HepG2 (cell line): Measurements from ENCODE around the gene INSR. TPM values are rescaled to one million over a fixed set of nuclear protein-coding genes. Genes with fewer than 3 reads are reported as not detected.

Experiments
- ATAC-seq: fragments of 200-7000 bp; cut with Tn5 transposase; 3 replicates; pipeline ENCODE4 v1.9.1; 2020; ENCODE audit warnings: mild to moderate bottlenecking, moderate library complexity
- BruUV-seq: library from RNA; stranded (reverse); fragments of 400-500 nt; replicated peaks from 2 replicates; lab custom pipeline; 2021; lab: Mats Ljungman, UMichigan
- CTCF ChIA-PET: fragments of 300-600 bp; formaldehyde crosslinking; extraction: SDS; loops from one replicate; lab custom pipeline; 2021; ENCODE audit warnings: low total read pairs, inconsistent platforms, low intra/inter-chr PET ratio; lab: Yijun Ruan, JAX
- POLR2A ChIA-PET: fragments of 350-600 bp; sonication (Branson Sonifier 250); formaldehyde crosslinking; loops from one replicate; lab custom pipeline; 2020; ENCODE audit warnings: antibody characterized with exemption, inconsistent platforms; lab: Yijun Ruan, JAX
- DNase-seq: peaks from one replicate; pipeline ENCODE4 v3.0.0-alpha.2; 2015; ENCODE audit warnings: low spot score
- FAIRE-seq: peaks from 3 replicates; lab custom pipeline; 2011; peaks lifted over from hg19 to GRCh38; lab: Jason Lieb, UNC
- H2AFZ ChIP-seq: one replicate; pipeline ENCODE4 v1.6.1; 2011; ENCODE audit warnings: low read length, inconsistent platforms
- H3K27ac ChIP-seq: fragments of 300-600 bp; 3 replicates; pipeline ENCODE4 v1.8.0; 2011; ENCODE audit warnings: mixed run types, mild to moderate bottlenecking, mixed read lengths, low read length, inconsistent platforms; ENCODE audit not compliant: insufficient read depth; ENCODE audit errors: extremely low read length
- H3K27me3 ChIP-seq, 2 experiments: fragments of 200-600 bp in 1 of 2; 2 replicates in 1 of 2; 3 replicates in 1 of 2; pipeline versions ENCODE4 v1.6.0 to v1.8.0; 2011; ENCODE audit warnings: low read length in 2 of 2, mild to moderate bottlenecking in 2 of 2, moderate library complexity in 2 of 2, inconsistent platforms in 1 of 2; ENCODE audit not compliant: insufficient read depth in 2 of 2, control insufficient read depth in 1 of 2
- H3K36me3 ChIP-seq, 2 experiments: fragments of 200-600 bp in 1 of 2; replicated peaks in 1 of 2; 2 replicates in 1 of 2; 3 replicates in 1 of 2; pipeline versions ENCODE4 v1.5.1 to v1.8.0; 2011; ENCODE audit warnings: low read length in 2 of 2, inconsistent platforms in 1 of 2; ENCODE audit not compliant: insufficient read depth in 2 of 2, control insufficient read depth in 1 of 2
- H3K4me1 ChIP-seq: 2 replicates; pipeline ENCODE4 v1.5.1; 2012; ENCODE audit warnings: low read length, inconsistent platforms; ENCODE audit not compliant: insufficient read depth
- H3K4me2 ChIP-seq: 2 replicates; pipeline ENCODE4 v1.6.0; 2011; ENCODE audit warnings: low read depth, low read length, inconsistent platforms
- H3K4me3 ChIP-seq, 3 experiments: fragments of 200-600 bp in 1 of 3; sonication (generic), shearing (Covaris generic) in 1 of 3; replicated peaks in 1 of 3; 2 replicates each; pipeline ENCODE4 v1.5.1; 2011 to 2016; ENCODE audit warnings: low read length in 3 of 3, inconsistent platforms in 2 of 3, low read depth in 2 of 3, mild to moderate bottlenecking in 2 of 3, control low read depth in 1 of 3, mixed read lengths in 1 of 3; ENCODE audit not compliant: insufficient read depth in 1 of 3
- H3K79me2 ChIP-seq: one replicate; pipeline ENCODE4 v1.6.1; 2011; ENCODE audit warnings: low read length, inconsistent platforms; ENCODE audit not compliant: insufficient read depth
- H3K9ac ChIP-seq: 2 replicates; pipeline ENCODE4 v1.6.0; 2011; ENCODE audit warnings: mild to moderate bottlenecking, low read depth, low read length, inconsistent platforms; ENCODE audit not compliant: insufficient read depth
- H3K9me3 ChIP-seq: 2 replicates; pipeline ENCODE4 v1.5.1; 2012; ENCODE audit warnings: mild to moderate bottlenecking, low read length
- H4K20me1 ChIP-seq: 2 replicates; pipeline ENCODE4 v1.6.0; 2011; ENCODE audit warnings: inconsistent platforms, mild to moderate bottlenecking, low read length, moderate library complexity; ENCODE audit not compliant: insufficient read depth
- ARNTL ChIP-seq: sonication (generic); formaldehyde crosslinking; IDR thresholded peaks from 2 replicates; pipeline ENCODE4 v1.4.0; 2020; ENCODE audit warnings: mild to moderate bottlenecking, missing genetic modification reagents
- GABPB1 ChIP-seq: IDR thresholded peaks from 2 replicates; pipeline ENCODE4 v1.6.1; 2016; ENCODE audit warnings: mild to moderate bottlenecking, missing genetic modification reagents, moderate library complexity, missing compliant biosample characterization
- HNF1A ChIP-seq, 2 experiments: sonication (generic) in 1 of 2; formaldehyde crosslinking in 1 of 2; IDR thresholded peaks; 2 replicates each; pipeline versions ENCODE4 v1.4.0 to v1.6.1; 2016 to 2020; ENCODE audit warnings: borderline replicate concordance in 1 of 2, low read depth in 1 of 2, mild to moderate bottlenecking in 1 of 2, missing genetic modification reagents in 1 of 2
- KDM2A ChIP-seq: sonication (generic); formaldehyde crosslinking; IDR thresholded peaks from 2 replicates; pipeline ENCODE4 v1.4.0; 2020; ENCODE audit warnings: low read depth, missing genetic modification reagents, borderline replicate concordance
- SMC3 ChIP-seq: IDR thresholded peaks from 2 replicates; pipeline ENCODE4 v1.6.1; 2011; ENCODE audit warnings: low read length, improper control_type of control experiment
- SOX6 ChIP-seq, 2 experiments: fragments of 450-650 bp in 1 of 2; sonication (generic) in 1 of 2; formaldehyde crosslinking in 1 of 2; IDR thresholded peaks; 2 replicates each; pipeline versions ENCODE4 v1.4.0 to v1.6.1; 2017 to 2020; ENCODE audit warnings: antibody characterized with exemption in 1 of 2, mild to moderate bottlenecking in 1 of 2, missing genetic modification reagents in 1 of 2
- SRF ChIP-seq: IDR thresholded peaks from 2 replicates; pipeline ENCODE4 v1.6.1; 2011; ENCODE audit warnings: mild to moderate bottlenecking, low read depth, low read length, moderate library complexity
- YEATS4 ChIP-seq: sonication (generic); formaldehyde crosslinking; IDR thresholded peaks from 2 replicates; pipeline ENCODE4 v1.4.0; 2020; ENCODE audit warnings: missing genetic modification reagents, borderline replicate concordance
- ZBTB8A ChIP-seq: sonication (generic); formaldehyde crosslinking; IDR thresholded peaks from 2 replicates; pipeline ENCODE4 v1.4.0; 2020; ENCODE audit warnings: mild to moderate bottlenecking, low read depth, missing genetic modification reagents, borderline replicate concordance
- ZNF720 ChIP-seq: sonication (generic); formaldehyde crosslinking; IDR thresholded peaks from 2 replicates; pipeline ENCODE4 v1.4.0; 2020; ENCODE audit warnings: missing genetic modification reagents
- WGBS: methylation state at CpG from one replicate; pipeline ENCODE4 v1.1.6; 2017; ENCODE audit warnings: low lambda C conversion rate; 5-methylcytosine and 5-hydroxymethylcytosine counted together
- in situ Hi-C: cut with HindIII; loops from 2 replicates; pipeline ENCODE4 v1.10.0; 2017; ENCODE audit warnings: low pct_unique_long_range_greater_than_20kb; ENCODE audit not compliant: extremely low pct_ligation_motif_present
- intact Hi-C: fragments of 100-400 bp; cut with micrococcal nuclease; formaldehyde crosslinking; loops from one replicate; pipeline ENCODE4 v1.10.0; 2022; ENCODE audit not compliant: unreplicated experiment
- polyA plus RNA-seq, 8 experiments: library from polyadenylated mRNA; depleted of rRNA in 3 of 8; stranded (reverse) in 7 of 8; unstranded in 1 of 8; fragments of >200 nt; fragmentation: Illumina TruSeq in 4 of 8; extraction: Trizol in 4 of 8; gene quantifications; 2 replicates each; pipeline versions ENCODE4 v1.2.1 to v1.2.3, GENCODE V29; 2011 to 2016; ENCODE audit warnings: low read depth in 4 of 8, missing spikeins in 1 of 8, mixed read lengths in 1 of 8; ENCODE audit not compliant: insufficient read depth in 1 of 8
- total RNA-seq, 5 experiments: library from RNA; depleted of rRNA; stranded (reverse); fragments of >200 nt; fragmentation: Illumina TruSeq; extraction: Trizol; gene quantifications; 2 replicates each; pipeline ENCODE4 v1.2.3, GENCODE V29; 2016; ENCODE audit warnings: low read depth in 1 of 5
- TF ChIP-seq, protein P1 (sequence below): fragments of 450-650 bp; IDR thresholded peaks from 2 replicates; pipeline ENCODE4 v1.6.1; 2017; ENCODE audit warnings: mild to moderate bottlenecking
- TF ChIP-seq, protein P2 (sequence below): sonication (generic); formaldehyde crosslinking; IDR thresholded peaks from 2 replicates; pipeline ENCODE4 v1.8.0; 2022; ENCODE audit warnings: missing genetic modification reagents, mild to moderate bottlenecking, inconsistent platforms, borderline replicate concordance

INSR gene
- total and polyA plus RNA-seq, 2 of the 13 experiments (the other 11 are each of a cell fraction or from before 2014, with no cell fraction given): 24.2 to 29.8 TPM

DNA sequence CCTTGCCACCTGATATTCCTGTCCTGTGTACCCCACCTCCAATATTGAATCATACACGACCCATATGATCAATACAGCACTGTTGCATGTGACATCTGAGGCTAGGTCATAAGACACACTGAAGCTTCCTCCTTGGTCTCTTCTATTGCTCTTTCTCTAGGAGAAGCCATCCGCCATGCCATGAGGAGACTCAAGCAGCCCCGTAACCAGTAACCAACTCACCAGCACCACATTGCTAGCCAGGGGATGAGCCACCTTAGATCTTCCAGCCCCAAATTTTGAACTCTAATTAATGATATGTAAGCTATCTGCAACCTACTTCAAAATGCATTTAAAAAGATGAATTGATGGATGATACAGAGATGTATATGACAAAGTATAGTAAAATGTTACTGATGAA is 196.1 kb downstream of the INSR start (continued):
- TF ChIP-seq, protein P1, sequence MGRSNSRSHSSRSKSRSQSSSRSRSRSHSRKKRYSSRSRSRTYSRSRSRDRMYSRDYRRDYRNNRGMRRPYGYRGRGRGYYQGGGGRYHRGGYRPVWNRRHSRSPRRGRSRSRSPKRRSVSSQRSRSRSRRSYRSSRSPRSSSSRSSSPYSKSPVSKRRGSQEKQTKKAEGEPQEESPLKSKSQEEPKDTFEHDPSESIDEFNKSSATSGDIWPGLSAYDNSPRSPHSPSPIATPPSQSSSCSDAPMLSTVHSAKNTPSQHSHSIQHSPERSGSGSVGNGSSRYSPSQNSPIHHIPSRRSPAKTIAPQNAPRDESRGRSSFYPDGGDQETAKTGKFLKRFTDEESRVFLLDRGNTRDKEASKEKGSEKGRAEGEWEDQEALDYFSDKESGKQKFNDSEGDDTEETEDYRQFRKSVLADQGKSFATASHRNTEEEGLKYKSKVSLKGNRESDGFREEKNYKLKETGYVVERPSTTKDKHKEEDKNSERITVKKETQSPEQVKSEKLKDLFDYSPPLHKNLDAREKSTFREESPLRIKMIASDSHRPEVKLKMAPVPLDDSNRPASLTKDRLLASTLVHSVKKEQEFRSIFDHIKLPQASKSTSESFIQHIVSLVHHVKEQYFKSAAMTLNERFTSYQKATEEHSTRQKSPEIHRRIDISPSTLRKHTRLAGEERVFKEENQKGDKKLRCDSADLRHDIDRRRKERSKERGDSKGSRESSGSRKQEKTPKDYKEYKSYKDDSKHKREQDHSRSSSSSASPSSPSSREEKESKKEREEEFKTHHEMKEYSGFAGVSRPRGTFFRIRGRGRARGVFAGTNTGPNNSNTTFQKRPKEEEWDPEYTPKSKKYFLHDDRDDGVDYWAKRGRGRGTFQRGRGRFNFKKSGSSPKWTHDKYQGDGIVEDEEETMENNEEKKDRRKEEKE: no peak
- no peak for TF ChIP-seq ZBTB8A (CRISPR knock-in tag)
- TF ChIP-seq SRF: no peak
- no peak for TF ChIP-seq ZNF720
- TF ChIP-seq SMC3: no peak
- TF ChIP-seq, all 625 proteins: peak for 0

DNA sequence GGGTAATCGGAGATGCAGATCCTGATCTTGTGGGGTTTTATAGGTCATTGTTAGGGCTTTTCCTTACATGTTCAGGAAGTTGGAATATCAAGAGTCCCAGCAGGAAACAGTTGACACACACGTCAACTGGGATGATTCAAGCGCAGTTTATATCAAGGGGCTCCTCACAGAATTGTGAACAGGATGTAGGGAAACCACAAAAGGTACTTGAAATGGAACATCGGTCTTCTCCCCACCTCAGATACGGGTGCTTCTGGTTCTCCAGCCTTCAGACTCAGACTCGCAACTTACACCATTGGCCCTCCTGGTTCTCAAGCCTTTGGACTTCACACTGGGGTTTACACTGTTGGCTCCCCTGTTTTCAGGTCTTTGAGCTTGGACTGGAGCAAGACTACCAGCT is 205.2 kb downstream of the INSR start:
- no peak for FAIRE-seq
- intact Hi-C loops: no loop called here
- H3K79me2 ChIP-seq: no peaks in the 10 kb centered on the region
- H3K4me1 ChIP-seq: no peaks in the 10 kb centered on the region
- H2AFZ ChIP-seq: no peak overlapping the region
- H3K27ac ChIP-seq: no peak overlapping the region
- no peak for ATAC-seq
- ChIA-PET POLR2A (interaction anchor here (1.0 kb wide), 1 partner anchor 20 kb away, joined by 3 read pairs; the partner anchor contains the start of gene ZNF557), CTCF (no interaction called here)
- no peak overlapping the region for H3K4me2 ChIP-seq
- in situ Hi-C loops: no loop called here
- no peak overlapping the region for H3K4me3 ChIP-seq
- no peak overlapping the region for H3K9ac ChIP-seq
- no peak for DNase-seq
- no peaks in the 10 kb centered on the region for H4K20me1 ChIP-seq
- TF ChIP-seq ARNTL (CRISPR knock-in tag): no peak
- TF ChIP-seq, protein P2, sequence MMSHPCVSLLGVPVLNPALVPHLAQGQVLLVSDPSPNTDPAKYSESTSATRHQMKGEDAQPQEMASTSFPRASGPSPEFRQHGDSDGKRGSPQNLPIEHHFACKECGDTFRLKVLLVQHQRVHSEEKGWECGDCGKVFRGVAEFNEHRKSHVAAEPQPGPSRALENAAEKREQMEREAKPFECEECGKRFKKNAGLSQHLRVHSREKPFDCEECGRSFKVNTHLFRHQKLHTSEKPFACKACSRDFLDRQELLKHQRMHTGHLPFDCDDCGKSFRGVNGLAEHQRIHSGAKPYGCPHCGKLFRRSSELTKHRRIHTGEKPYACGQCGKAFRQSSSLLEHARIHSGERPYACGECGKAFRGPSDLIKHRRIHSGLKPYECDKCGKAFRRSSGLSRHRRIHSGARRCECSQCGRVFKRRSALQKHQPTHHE (CRISPR knock-in tag): no peak
- TF ChIP-seq HNF1A (IDR thresholded peaks at IDR 0.05; ENCODE audit: low read depth): no peak
- no peak for TF ChIP-seq HNF1A (CRISPR knock-in tag; IDR thresholded peaks at IDR 0.05; ENCODE audit: borderline replicate concordance)
- TF ChIP-seq KDM2A (CRISPR knock-in tag): no peak
- no peak for TF ChIP-seq YEATS4 (CRISPR knock-in tag)
- TF ChIP-seq SOX6 (IDR thresholded peaks at IDR 0.05): no peak
- TF ChIP-seq SOX6 (CRISPR knock-in tag; IDR thresholded peaks at IDR 0.05): no peak
- TF ChIP-seq GABPB1: no peak
- peaks cover under 1 to 8% of the 10 kb centered on the region in 2 experiments; a peak in 4 of 5 replicates for H3K36me3 ChIP-seq
- no TSS peak for BruUV-seq
- H3K9me3 ChIP-seq: peaks cover 27% of the 10 kb centered on the region
- 96% methylated on average over 6 of the region's 6 CpGs for WGBS
- H3K27me3 ChIP-seq: no peaks in the 10 kb centered on the region
